ENCODE results near the gene PRRG4.
A peak's percentile ranks its signal among the peaks of the same experiment; 100 is the strongest.

PRRG4 gene

GRCh38 chr11:32890843-32891656 lies 61.3 kb downstream of the PRRG4 start:
- TF ChIP-seq CTCF (IDR thresholded peaks at IDR 0.05; ENCODE audit: borderline replicate concordance, insufficient read depth, low read depth, low read length): no peak
- no peak overlapping the region for H3K4me3 ChIP-seq (ENCODE audit: low read depth, low read length)

- no peak for TF ChIP-seq CTCF (IDR thresholded peaks at IDR 0.05; ENCODE audit: borderline replicate concordance, insufficient read depth, low read depth, low read length)
Observed at GRCh38 chr11:32891657-32892354, 62.1 kb downstream of the PRRG4 start.

GRCh38 chr11:32892355-32893092 lies 62.8 kb downstream of the PRRG4 start, which contains the start of gene QSER1:
Gene QSER1, plus strand, starts transcription at chr11:32892811. Its CDS starts 315 bp downstream, at chr11:32893126.
- no peak for TF ChIP-seq CTCF (IDR thresholded peaks at IDR 0.05; ENCODE audit: borderline replicate concordance, insufficient read depth, low read depth, low read length)
- H3K4me3 ChIP-seq (ENCODE audit: low read depth, low read length): peak within 1 kb of the TSS; percentile 93

More at GRCh38 chr11:32891657-32892354, 62.1 kb downstream of the PRRG4 start:
- peak overlapping the region; percentile 93 for H3K4me3 ChIP-seq (ENCODE audit: low read depth, low read length)

- no peak for TF ChIP-seq CTCF (IDR thresholded peaks at IDR 0.05; ENCODE audit: borderline replicate concordance, insufficient read depth, low read depth, low read length)
- H3K4me3 ChIP-seq (ENCODE audit: low read depth, low read length): peak overlapping the region; percentile 93
Observed at GRCh38 chr11:32893093-32893342, 63.3 kb downstream of the PRRG4 start.

GRCh38 chr11:32893343-32894148 lies 63.8 kb downstream of the PRRG4 start:
- TF ChIP-seq CTCF (IDR thresholded peaks at IDR 0.05; ENCODE audit: borderline replicate concordance, insufficient read depth, low read depth, low read length): peak; percentile 52

GRCh38 chr11:32894149-32894827 lies 64.6 kb downstream of the PRRG4 start:
- TF ChIP-seq CTCF (IDR thresholded peaks at IDR 0.05; ENCODE audit: borderline replicate concordance, insufficient read depth, low read depth, low read length): no peak
- H3K4me3 ChIP-seq (ENCODE audit: low read depth, low read length): peak overlapping the region; percentile 93

More at GRCh38 chr11:32893343-32894148, 63.8 kb downstream of the PRRG4 start:
- peak overlapping the region; percentile 93 for H3K4me3 ChIP-seq (ENCODE audit: low read depth, low read length)

Data from GM12875 (cell line).